UCSD-AML1 (cell line): Measurements from ENCODE around the gene PPP1R13L.

ENCODE experiments used
- DNase-seq: peaks from one replicate; lab custom pipeline; 2025; ENCODE audit not compliant: unreplicated experiment; lab: John Stamatoyannopoulos, UW

PPP1R13L gene

DNA sequence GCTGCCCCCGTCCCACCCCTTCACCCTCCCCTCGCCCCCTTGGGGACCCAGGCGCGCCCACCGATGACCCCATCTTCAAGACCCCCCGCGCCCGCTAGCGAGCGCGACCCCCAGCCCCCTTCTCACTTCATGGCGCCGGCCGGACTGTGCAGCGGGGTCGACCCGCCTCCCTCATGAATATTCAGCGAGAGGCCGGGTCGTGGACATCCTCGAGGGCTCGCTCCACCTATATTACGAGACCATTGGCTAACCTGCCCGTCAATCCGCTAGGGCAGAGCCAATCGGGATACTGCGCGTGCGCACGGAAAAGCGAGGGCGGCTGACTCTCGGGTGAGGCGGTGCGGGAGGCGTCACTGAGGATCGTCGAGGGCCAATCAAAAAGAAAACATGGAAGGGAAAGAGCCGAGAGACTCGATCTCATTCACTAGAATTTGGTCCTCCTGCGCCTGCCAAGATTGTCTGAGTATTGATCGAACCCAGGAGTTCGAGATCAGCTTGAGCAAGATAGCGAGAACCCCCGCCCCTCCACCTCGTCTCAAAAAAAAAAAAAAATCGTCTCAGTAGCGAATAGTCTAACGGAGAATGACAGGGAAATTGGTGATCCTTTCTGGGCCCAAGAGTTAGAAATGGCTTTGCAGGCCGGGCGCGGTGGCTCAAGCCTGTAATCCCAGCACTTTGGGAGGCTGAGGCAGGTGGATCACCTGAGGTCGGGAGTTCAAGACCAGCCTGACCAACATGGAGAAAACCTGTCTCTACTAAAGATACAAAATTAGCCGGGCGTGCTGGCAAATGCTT, 34.3 kb downstream of the PPP1R13L start, which contains the start of gene ERCC2:
Gene ERCC2, minus strand, starts transcription at position 164 of the 795 bp plus-strand sequence. Its CDS starts 33 bp downstream, at position 131.
- DNase-seq: peak; percentile 98

DNA sequence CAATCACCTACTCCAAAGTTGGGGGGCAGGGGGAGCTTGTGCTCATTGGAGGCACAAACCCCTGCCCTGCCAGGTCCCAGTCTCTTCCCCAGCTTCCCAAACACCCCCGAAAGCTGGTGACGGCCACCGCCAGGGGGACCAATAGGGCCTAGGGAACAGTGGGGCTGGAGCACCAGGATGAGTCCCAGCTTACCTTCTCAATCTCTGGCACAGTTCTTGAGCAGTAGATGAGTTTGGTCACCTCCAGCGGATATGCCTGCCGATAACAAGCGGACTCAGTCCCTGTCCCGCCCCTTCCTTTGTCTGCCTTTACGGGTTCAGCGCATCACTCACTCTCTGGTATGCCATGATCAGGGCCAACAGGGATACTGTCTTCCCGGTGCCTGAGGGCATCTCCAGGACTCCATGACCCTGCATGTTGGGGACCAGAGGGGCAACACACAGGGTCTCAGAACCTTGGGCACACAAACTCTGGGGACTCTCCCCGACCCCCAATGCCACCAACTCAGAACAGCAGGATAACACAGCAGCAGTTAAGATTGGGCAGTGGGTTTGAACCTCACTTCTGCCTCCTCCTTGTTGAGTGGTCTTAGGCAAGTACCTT, 36.0 kb downstream of the PPP1R13L start:
- no peak for DNase-seq

DNA sequence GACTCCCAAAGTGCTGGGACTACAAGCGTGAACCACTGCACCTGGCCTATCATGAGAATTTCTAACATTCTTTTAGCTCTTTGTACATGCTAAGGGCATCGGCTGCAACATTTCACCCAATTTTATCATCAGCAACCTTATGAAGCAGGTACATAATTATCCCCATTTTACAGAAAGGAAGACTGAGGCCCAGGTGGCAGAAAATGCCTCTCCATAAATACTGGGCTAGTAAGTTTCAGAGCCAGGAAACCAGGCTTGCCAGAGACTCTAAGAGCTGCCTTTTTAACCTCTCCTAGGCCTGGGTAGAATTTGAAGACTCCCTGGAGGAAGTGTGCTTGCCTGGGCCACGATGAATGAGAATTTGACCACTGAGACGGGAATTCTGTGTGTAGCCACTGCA, 36.7 kb downstream of the PPP1R13L start:
- DNase-seq: no peak

DNA sequence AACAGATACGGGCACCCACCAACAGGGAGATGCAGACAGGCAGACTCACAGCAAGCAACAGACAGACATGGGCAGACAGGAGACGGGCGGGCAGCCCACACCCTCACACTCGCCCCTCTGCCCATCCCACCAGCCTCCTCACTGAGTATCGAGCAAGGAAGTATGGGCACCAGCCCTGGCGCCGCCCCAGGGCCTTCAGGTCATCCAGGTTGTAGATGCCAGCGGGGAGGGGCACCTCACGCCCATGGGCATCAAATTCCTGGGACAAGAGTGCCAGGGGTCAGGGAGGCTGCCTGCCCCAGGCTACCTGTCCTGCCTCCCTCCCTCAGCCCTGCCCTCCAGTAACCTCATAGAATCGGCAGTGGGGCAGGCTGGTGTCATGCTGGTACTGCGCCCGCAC, 40.2 kb downstream of the PPP1R13L start:
- DNase-seq: no peak

DNA sequence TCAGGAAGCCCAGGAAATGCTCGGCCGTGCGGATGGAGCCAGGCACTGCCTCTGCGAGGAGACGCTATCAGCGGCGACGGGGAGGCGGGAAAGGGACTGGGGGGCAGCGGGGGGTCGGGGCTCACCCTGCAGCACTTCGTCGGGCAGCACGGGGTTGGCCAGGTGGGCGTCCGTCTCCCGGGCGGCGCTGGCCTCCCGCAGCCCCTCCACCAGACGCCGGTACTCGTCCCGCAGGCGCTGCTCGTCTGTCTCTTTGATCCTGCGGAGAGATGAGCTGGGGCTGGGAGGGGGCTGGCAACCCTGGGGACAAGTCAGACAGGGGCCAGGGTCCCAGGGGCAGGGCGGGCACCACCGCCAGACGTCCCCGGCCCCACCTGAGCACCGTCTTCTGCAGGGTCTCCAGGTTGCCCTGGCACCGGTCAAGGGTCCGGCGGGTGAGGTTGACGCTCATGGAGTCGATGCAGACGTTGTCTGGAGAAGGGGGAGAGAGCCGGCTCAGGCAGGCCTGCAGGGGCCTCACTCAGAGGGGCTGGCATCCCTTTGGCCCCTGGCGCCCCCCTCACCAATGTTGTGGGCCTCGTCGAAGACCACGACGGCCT, 40.9 kb downstream of the PPP1R13L start:
- DNase-seq: no peak

DNA sequence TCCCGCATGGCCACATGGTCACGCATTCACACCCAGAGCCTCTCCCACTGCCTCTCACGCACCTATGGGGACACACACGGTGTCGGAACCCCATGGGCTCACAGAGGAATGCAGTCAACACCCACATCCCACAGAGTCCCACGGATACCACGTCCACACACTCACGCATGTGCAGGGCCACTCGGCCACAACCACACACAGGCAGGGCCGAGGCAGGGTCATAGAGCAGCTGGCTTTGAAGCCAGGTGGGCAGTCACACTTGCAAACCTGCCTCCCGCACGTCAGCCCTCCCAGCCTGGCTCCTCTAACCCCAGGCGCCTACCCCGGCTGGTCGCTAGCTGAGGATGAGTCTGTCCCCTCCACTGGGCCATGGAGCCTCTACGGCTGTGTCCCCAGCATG, 42.6 kb downstream of the PPP1R13L start:
- DNase-seq: no peak

DNA sequence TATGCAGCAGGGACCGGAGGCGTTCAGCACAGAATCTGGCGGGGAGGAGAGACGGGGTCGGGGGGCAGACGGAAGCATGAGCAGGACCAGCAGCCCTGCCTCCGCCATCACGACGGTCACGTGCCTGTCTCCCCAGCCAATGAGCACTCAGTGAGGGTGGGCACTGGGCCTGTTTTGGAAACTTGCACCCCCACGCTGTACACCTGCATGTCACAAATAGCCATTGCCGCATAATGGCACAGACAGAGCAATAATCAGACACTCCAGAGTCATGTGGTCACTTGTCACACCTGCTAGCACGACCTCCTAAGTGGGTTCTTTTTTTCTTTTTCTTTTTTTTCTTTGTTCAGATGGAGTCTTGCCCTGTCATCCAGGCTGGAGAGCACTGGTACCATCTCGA, 43.3 kb downstream of the PPP1R13L start:
- DNase-seq: no peak

DNA sequence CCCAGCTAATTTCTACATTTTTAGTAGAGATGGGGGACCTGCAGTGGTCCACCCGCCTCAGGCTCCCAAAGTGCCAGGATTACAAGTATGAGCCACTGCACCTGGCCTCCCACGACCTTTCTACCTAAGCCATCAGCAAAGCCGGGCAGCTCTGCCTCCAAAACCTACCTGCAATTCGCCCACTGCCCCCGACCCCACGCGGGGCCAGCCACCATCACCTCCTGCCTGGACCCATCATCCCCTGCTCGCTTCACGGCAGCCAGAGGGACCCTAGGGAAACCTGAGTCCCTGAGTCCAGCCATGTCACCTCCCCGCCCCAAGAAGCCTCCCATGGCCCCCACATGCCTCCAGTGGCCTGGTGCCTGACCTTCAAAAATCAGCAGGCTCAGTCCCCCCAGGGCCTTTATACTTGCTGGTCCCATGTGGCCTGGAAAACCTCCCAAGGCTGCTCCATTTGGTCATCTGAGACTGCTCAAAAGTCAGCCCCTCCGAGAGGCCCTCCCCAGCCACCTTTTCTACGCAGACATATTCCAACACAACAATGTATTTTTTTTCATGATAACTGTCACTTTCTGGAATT, 46.6 kb downstream of the PPP1R13L start:
- DNase-seq: no peak

DNA sequence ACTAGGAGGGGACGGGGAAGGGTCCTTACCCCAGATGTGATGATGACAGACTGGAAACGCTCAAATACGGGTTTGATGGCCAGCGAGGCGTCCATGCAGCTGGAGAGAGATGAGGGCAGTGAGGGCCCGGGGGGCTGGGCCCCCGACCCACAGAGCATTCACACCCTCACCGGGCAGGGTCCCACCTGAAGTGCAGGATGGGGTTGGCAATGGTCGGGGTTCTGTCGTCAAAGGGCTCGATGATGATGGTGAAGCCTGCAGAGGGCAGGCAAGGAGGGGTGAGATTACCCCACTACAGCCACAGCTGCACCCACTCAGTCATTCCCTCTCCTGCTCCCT, 47.5 kb downstream of the PPP1R13L start:
- DNase-seq: no peak

DNA sequence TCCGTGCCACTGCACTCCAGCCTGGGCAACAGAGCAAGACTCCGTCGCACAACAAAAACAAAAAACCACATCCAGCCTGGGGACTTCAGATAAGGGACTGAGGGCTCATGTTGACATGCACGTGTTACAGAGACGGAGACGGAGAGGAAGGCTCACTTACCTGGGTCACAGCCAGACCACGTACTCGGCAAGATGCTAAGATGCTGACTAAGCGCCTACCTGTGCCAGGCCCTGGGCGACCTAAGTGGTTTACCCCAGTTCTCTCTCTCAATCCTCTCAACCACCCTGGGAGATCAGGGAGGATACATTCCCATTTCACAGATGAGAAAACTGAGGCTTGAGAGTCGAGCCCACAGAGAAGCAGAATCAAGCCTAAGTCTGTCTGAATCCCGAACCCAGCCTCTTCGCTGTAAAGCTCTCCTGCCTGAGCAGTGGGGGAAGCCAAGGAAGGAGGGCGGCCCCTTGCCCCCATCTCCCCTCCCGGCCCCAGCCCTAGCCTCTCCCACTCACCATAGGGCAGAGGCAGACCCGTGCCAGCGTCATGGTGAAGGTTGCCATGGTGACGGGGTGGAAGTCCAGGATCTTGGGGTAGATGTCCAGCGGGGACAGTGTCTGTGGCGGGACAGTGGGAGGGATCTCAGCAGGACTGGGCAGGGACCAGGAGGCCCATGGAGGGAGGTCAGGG, 48.0 kb downstream of the PPP1R13L start:
- DNase-seq: no peak

DNA sequence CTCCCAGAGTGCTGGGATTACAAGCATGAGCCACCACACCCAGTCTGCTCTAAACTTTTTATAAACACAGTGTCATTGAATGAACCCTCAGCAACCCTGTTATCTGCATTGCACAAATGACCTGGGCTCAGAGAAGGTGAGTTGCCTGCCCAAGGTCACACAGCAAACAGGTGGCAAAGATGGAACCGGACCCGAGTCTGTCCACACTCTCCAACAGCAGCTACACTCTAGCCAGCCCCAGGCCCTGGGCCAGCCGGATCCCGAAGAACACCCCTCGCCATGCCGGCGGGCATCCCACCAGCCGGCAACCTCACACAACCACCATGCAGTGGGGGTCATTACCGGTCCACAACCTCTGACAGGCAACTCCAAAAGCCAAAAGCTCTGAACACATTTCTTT, 49.0 kb downstream of the PPP1R13L start:
- DNase-seq: no peak

DNA sequence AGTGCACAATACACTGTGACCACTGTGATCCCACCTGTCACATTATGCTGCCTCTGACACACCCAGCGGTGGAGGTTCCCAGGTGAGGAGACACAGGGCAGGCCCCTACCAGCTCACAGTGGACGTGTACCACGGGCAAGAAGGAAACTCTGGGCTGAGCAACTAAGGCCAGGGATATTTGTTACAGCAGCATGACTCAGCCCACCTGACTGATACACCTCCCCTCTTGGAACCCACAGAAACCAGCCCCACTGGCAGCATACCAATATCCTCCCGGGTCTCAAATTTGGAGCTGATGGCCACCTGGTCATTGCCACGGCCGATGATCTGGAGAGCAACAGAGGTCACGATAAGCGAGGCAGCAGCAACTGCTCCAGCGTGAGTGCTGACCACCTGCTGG, 49.5 kb downstream of the PPP1R13L start:
- DNase-seq: no peak

DNA sequence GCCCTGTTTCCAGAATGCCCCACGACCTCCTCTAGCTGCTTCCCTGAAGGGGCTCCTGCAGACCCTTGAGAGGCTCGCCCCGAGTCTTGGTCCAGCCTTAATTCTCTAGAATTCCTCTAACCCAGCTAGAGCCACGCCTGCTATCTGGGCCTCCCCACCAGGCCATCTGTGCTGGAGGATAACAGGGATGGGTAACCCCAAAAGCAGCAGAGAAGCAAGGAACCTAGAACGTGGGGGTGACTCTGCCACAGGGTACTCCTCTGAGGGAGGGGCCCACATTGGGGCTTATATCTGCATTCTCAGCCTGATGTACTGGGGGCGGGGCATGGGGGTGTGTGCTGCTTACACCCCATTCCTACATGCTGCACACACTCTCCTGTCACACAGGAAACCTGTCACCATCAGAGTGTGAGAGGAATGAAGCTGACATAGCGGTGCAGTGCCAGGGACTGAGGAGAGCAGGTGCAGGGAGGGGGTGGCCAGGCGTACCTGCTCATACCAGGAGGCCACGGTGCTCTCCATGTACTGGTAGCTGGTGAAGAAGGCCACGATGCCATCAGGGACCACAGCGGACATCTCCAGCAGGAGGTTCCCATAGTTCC, 50.5 kb downstream of the PPP1R13L start:
- DNase-seq: no peak

DNA sequence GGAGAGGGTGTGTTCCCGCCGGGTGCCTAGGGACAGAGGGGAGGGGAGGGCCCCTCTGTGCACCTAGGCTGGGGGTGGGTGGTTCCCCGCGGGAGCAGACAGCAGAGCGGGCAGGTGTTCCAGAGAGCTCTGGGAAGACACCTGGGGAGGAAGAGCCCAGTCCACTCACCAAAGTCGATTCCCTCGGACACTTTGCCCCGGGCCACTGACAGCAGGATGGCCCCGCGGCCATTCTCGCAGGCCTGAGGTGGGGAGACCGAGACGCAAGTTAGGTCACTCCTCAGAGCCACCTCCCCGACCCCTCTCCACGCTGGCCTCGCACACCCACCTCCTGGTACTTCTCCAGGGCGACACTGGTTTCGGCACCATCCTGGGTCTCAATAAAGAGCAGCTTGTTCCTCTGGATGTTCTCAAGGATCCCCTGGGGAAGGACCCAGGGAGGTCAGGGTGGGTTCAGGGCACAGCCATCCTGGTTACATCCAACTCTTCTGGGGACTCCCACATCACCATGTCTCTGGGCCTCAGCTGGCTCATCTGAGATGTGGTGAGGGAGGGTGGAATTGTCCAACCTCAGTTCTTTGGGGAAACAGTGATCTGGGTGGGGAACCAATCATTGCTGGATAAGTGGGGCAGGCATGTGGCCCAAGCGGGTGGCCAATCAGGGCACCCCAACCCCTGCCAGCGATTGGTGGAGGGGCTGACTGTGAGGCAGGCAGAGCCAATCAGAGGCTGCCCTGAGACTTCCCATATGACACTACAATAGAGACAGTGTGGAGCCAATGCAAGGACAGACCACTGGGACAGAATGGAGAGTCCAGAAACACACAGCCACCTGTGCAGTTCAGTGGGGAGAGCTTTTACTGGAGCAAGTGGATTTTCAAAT, 51.7 kb downstream of the PPP1R13L start:
- no peak for DNase-seq

DNA sequence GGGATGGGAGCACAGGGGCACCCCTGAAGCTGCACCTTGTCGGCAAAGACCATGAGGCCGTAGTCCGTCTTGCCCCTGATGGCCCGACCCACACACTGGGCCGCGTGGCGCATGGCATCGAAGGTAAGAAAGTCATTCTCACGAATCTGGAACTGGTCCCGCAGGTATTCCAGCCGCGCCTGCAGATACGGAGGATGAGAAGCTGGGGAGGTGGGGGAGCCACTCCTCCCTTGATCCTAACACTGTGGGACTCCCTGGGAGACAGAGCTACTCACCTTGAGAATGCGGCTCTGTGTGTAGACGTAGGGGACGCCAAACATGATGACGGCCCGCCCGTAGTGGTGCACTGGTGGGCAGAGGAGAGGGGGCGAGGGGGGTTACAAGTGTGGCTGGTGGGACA, 52.4 kb downstream of the PPP1R13L start:
- DNase-seq: no peak

DNA sequence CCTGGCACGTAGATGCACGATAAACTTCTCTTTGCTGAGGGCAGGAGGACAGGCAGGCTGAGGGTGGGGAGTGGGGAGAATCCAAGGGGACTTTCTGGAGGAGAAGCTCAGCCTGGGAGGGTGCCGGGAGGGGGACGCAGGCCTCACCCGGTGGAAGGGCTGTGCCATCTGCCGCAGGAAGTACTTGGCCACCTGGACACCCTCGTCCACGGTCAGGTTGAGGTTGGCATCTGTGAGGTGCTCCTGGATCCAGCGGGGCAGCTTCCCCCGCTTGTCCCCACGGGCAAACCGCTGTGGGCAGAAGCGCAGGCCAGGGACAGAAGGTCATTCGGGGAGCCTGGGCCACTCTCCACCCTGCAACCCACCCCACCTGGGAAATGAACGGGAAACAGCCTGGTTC, 52.8 kb downstream of the PPP1R13L start:
- no peak for DNase-seq

DNA sequence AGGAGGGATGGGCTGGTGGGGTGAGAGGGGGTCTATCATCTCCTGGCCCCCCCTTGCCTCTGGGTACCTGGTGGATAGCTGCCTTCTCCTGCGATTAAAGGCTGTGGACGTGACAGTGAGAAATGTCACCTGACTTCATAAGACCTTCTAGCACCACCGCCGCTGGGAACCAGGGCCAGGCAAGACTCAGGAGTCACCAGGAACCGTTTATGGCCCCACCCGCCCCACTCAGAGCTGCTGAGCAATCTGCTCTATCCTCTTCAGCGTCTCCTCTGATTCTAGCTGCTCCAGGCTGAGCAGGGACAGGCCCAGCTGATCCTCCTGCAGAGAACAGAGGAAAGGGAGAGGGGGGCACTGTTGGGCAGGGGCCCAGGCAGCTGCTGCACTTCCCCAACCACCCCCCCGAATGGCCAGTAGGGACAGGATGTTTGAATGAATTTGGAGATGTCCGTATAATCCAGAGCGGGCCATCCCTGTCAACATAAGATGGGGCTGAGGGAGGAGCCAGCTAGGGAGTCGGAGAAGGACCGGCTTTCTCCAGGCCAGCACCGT, 53.4 kb downstream of the PPP1R13L start:
- no peak for DNase-seq

DNA sequence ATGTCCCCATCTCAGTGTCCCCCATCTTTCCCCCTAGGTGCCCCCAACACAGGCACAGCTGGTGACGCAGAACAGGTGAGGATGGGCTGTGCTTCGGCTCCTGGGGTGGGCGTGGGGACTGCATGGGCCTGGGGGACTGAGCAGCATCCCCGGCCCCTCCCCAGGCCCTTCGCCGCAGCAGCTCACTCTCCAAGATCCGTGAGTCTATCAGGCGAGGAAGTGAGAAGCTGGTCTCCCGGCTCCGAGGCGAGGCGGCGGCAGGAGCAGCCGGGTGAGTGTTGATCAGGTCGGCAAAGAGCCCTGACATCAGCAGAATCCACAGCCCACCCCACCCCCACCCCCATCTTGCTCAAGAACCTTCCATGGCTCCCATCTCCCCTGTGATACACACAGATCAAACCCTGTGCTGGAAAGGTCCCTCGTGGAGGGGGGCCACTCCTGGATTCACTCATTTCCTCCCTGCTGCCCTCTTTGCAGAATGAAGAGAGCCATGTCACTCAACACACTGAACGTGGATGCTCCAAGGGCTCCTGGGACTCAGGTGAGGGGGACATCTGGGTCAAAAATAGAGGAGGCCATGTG, 54.3 kb downstream of the PPP1R13L start:
- DNase-seq: no peak

DNA sequence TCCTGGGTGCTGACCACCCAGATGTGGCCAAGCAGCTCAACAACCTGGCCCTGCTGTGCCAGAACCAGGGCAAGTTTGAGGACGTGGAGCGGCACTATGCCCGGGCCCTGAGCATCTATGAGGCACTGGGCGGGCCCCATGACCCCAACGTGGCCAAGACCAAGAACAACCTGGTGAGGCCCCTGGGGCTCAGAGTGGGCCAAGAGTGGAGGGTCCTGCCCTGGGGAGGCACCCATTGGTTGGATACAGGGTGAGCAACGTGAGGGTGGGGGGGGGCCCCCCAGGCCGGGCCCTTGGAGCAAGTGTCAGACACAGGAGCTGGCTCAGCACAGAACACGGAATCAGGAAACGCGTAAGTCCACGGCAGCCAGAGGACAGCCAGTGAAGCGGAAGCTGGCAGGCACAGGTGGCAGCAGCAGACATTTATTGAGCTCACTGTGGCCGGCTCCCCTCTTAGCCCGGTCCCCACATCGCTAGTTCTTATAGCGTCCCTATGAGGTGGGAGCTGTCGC, 55.4 kb downstream of the PPP1R13L start:
- DNase-seq: no peak
